Measurements from ENCODE around the gene TTLL12. TPM values are rescaled to one million over a fixed set of nuclear protein-coding genes. Genes with fewer than 3 reads are reported as not detected.

TTLL12 gene
- total RNA-seq, 1 experiment from 2014 or later, result 113 TPM

GRCh38 chr22:43208703-43209522 is 22.0 kb upstream of the TTLL12 start:
- no peaks in the 10 kb centered on the region for H3K4me1 ChIP-seq (replicated peaks; ENCODE audit: insufficient read depth)
- H2AFZ ChIP-seq, result no peak overlapping the region
- no peak overlapping the region for H3K4me3 ChIP-seq
- no peak overlapping the region for H3K27ac ChIP-seq
- H3K4me2 ChIP-seq, result no peak overlapping the region
- H3F3A ChIP-seq (ENCODE audit: insufficient read depth, low read depth), result peaks cover 9% of the 10 kb centered on the region; the same call in 1 of the 2 replicates
- no peaks in the 10 kb centered on the region for H3K36me3 ChIP-seq (ENCODE audit: low read depth)
- no TSS peak for BruUV-seq (replicated peaks)
- CTCF ChIA-PET, result interaction anchor here (0.5 kb wide), 1 partner anchor 341 kb away, joined by 8 read pairs; no protein-coding TSS in a partner anchor
- H4K20me1 ChIP-seq (ENCODE audit: insufficient read depth), result no peaks in the 10 kb centered on the region; the same call in 1 of the 2 replicates
- peaks cover 33% of the 10 kb centered on the region for H3K27me3 ChIP-seq (ENCODE audit: insufficient read depth, low read depth)
- H3K9me2 ChIP-seq (ENCODE audit: insufficient read depth), result no peaks in the 10 kb centered on the region
- H3K9me3 ChIP-seq (ENCODE audit: insufficient read depth, low read depth), result no peaks in the 10 kb centered on the region
- no peaks in the 10 kb centered on the region for H3K79me2 ChIP-seq (ENCODE audit: low read depth)
- no peak for TF ChIP-seq EZH2 (IDR thresholded peaks at IDR 0.05; ENCODE audit: low read depth)
- no peak for TF ChIP-seq CTCF (conservative IDR thresholded peaks at IDR 0.05)
- intact Hi-C loops (cut with micrococcal nuclease; ENCODE audit: unreplicated experiment), result no loop called here
- POLR2A ChIA-PET (ENCODE audit: unreplicated experiment), result no interaction called here
- no peak for DNase-seq

GRCh38 chr22:43207849-43208702 is 21.1 kb upstream of the TTLL12 start:
- Histone ChIP-seq H3K27ac (no peak overlapping the region), H3K9me3 (ENCODE audit: insufficient read depth, low read depth) (no peaks in the 10 kb centered on the region), H3K4me3 (no peak overlapping the region), H3K4me1 (replicated peaks; ENCODE audit: insufficient read depth) (no peaks in the 10 kb centered on the region), H3K36me3 (ENCODE audit: low read depth) (no peaks in the 10 kb centered on the region), H3F3A (ENCODE audit: insufficient read depth, low read depth) (peaks cover 9% of the 10 kb centered on the region; the same call in 1 of the 2 replicates), H3K4me2 (no peak overlapping the region), H3K79me2 (ENCODE audit: low read depth) (no peaks in the 10 kb centered on the region), H2AFZ (no peak overlapping the region), H3K27me3 (ENCODE audit: insufficient read depth, low read depth) (peaks cover 33% of the 10 kb centered on the region), H3K9me2 (ENCODE audit: insufficient read depth) (no peaks in the 10 kb centered on the region), H4K20me1 (ENCODE audit: insufficient read depth) (no peaks in the 10 kb centered on the region; the same call in 1 of the 2 replicates)
- intact Hi-C loops (cut with micrococcal nuclease; ENCODE audit: unreplicated experiment), result no loop called here
- TF ChIP-seq CTCF (conservative IDR thresholded peaks at IDR 0.05), result no peak
- no peak for TF ChIP-seq EZH2 (IDR thresholded peaks at IDR 0.05; ENCODE audit: low read depth)
- CTCF ChIA-PET, result no interaction called here
- DNase-seq, result no peak
- POLR2A ChIA-PET (ENCODE audit: unreplicated experiment), result no interaction called here
- no TSS peak for BruUV-seq (replicated peaks)

GRCh38 chr22:43207386-43207785 is 20.5 kb upstream of the TTLL12 start:
- H3K36me3 ChIP-seq (ENCODE audit: low read depth), result no peaks in the 10 kb centered on the region
- no peak for DNase-seq
- ChIA-PET POLR2A (ENCODE audit: unreplicated experiment) (no interaction called here), CTCF (no interaction called here)
- H3K27ac ChIP-seq, result no peak overlapping the region
- TF ChIP-seq CTCF (conservative IDR thresholded peaks at IDR 0.05), result no peak
- no peak for TF ChIP-seq EZH2 (IDR thresholded peaks at IDR 0.05; ENCODE audit: low read depth)
- BruUV-seq (replicated peaks), result no TSS peak
- H3F3A ChIP-seq (ENCODE audit: insufficient read depth, low read depth), result peaks cover 9% of the 10 kb centered on the region; the same call in 1 of the 2 replicates
- H4K20me1 ChIP-seq (ENCODE audit: insufficient read depth), result no peaks in the 10 kb centered on the region; the same call in 1 of the 2 replicates
- no peaks in the 10 kb centered on the region for H3K9me3 ChIP-seq (ENCODE audit: insufficient read depth, low read depth)
- intact Hi-C loops (cut with micrococcal nuclease; ENCODE audit: unreplicated experiment), result no loop called here
- H3K27me3 ChIP-seq (ENCODE audit: insufficient read depth, low read depth), result peaks cover 29% of the 10 kb centered on the region
- no peak overlapping the region for H2AFZ ChIP-seq
- H3K79me2 ChIP-seq (ENCODE audit: low read depth), result no peaks in the 10 kb centered on the region
- no peaks in the 10 kb centered on the region for H3K9me2 ChIP-seq (ENCODE audit: insufficient read depth)
- no peaks in the 10 kb centered on the region for H3K4me1 ChIP-seq (replicated peaks; ENCODE audit: insufficient read depth)
- no peak overlapping the region for H3K4me2 ChIP-seq
- H3K4me3 ChIP-seq, result no peak overlapping the region
